GM12878 (cell line): Measurements from ENCODE around the gene SACM1L. TPM values are rescaled to one million over a fixed set of nuclear protein-coding genes. Genes with fewer than 3 reads are reported as not detected.

Source experiments
- ATAC-seq: fragments of 200-7000 bp; cut with Tn5 transposase; 3 replicates; pipeline ENCODE4 v1.9.1; 2020; ENCODE audit warnings: mild to moderate bottlenecking, moderate library complexity
- BruUV-seq: library from RNA; stranded (reverse); fragments of 400-500 nt; replicated peaks from 2 replicates; lab custom pipeline; 2021; lab: Mats Ljungman, UMichigan
- CTCF ChIA-PET: fragments of 300-600 bp; sonication (Branson Sonifier 250); formaldehyde crosslinking; extraction: SDS; loops from one replicate; lab custom pipeline; 2021; ENCODE audit warnings: inconsistent platforms; lab: Yijun Ruan, JAX
- POLR2A ChIA-PET: fragments of 350-600 bp; formaldehyde crosslinking; extraction: SDS; loops from one replicate; lab custom pipeline; 2021; ENCODE audit warnings: inconsistent platforms; lab: Charles Lee
- RAD21 ChIA-PET: fragments of 300-600 bp; sonication (Branson Sonifier 250); formaldehyde crosslinking; loops from one replicate; lab custom pipeline; 2023; ENCODE audit warnings: antibody characterized with exemption; ENCODE audit not compliant: unreplicated experiment; lab: Charles Lee
- SMC1A ChIA-PET: fragments of 300-600 bp; sonication (Branson Sonifier 250); formaldehyde crosslinking; loops from one replicate; lab custom pipeline; 2023; ENCODE audit not compliant: unreplicated experiment, uncharacterized antibody; lab: Charles Lee
- DNase-seq: peaks from one replicate; pipeline ENCODE4 v3.0.0-alpha.2; 2011; ENCODE audit warnings: low read depth, low spot score
- FAIRE-seq: peaks from 3 replicates; lab custom pipeline; 2011; peaks lifted over from hg19 to GRCh38; lab: Jason Lieb, UNC
- H2AFZ ChIP-seq: 2 replicates; pipeline ENCODE4 v1.6.0; 2011; ENCODE audit warnings: low read depth, low read length, control low read depth; ENCODE audit not compliant: control insufficient read depth
- H3K27ac ChIP-seq: 2 replicates; pipeline ENCODE4 v1.5.1; 2011; ENCODE audit warnings: control low read depth; ENCODE audit not compliant: control insufficient read depth, insufficient read depth
- H3K27me3 ChIP-seq, 2 experiments: replicated peaks in 1 of 2; 2 replicates each; pipeline versions ENCODE4 v1.6.0 to v1.6.1; 2011; ENCODE audit warnings: low read length in 1 of 2; ENCODE audit not compliant: control insufficient read depth in 2 of 2, insufficient read depth in 2 of 2
- H3K36me3 ChIP-seq, 2 experiments: 2 replicates each; pipeline ENCODE4 v1.5.1; 2011; ENCODE audit warnings: low read length in 1 of 2; ENCODE audit not compliant: control insufficient read depth in 2 of 2, insufficient read depth in 2 of 2
- H3K4me1 ChIP-seq: 2 replicates; pipeline ENCODE4 v1.6.1; 2011; ENCODE audit warnings: mild to moderate bottlenecking, low read length, moderate library complexity, mixed read lengths; ENCODE audit not compliant: control insufficient read depth, insufficient read depth
- H3K4me2 ChIP-seq: 2 replicates; pipeline ENCODE4 v1.6.0; 2011; ENCODE audit warnings: control low read depth; ENCODE audit not compliant: control insufficient read depth, insufficient read depth
- H3K4me3 ChIP-seq: fragments of 200-600 bp; sonication (generic); 2 replicates; pipeline ENCODE4 v1.5.1; 2016
- H3K79me2 ChIP-seq: 2 replicates; pipeline ENCODE4 v1.6.0; 2011; ENCODE audit warnings: low read length; ENCODE audit not compliant: control insufficient read depth, insufficient read depth
- H3K9ac ChIP-seq: 2 replicates; pipeline ENCODE4 v1.8.0; 2011; ENCODE audit warnings: low read length, control low read depth, mixed read lengths; ENCODE audit not compliant: control insufficient read depth, insufficient read depth
- H3K9me3 ChIP-seq: replicated peaks from 3 replicates; pipeline ENCODE4 v1.5.1; 2011; ENCODE audit warnings: mild to moderate bottlenecking, low read length; ENCODE audit not compliant: control insufficient read depth, insufficient read depth
- H4K20me1 ChIP-seq: 2 replicates; pipeline ENCODE4 v1.6.0; 2011; ENCODE audit not compliant: control insufficient read depth, insufficient read depth
- ATF3 ChIP-seq: IDR thresholded peaks from 2 replicates; pipeline ENCODE4 v1.6.1; 2011; ENCODE audit warnings: low read depth, mild to moderate bottlenecking, low read length, moderate library complexity, borderline replicate concordance; ENCODE audit errors: extremely low read depth
- ATF7 ChIP-seq: fragments of 450-650 bp; IDR thresholded peaks from 2 replicates; pipeline ENCODE4 v1.6.1; 2016; ENCODE audit warnings: low read depth, mild to moderate bottlenecking
- CREB1 ChIP-seq: IDR thresholded peaks from 2 replicates; pipeline ENCODE4 v1.6.1; 2012; ENCODE audit warnings: low read depth, mild to moderate bottlenecking, inconsistent platforms
- FOS ChIP-seq: IDR thresholded peaks from 3 replicates; pipeline ENCODE4 v1.6.1; 2011; ENCODE audit warnings: borderline replicate concordance; ENCODE audit not compliant: insufficient read length; ENCODE audit errors: extremely low read depth
- HDGF ChIP-seq: fragments of 450-650 bp; IDR thresholded peaks from 2 replicates; pipeline ENCODE4 v1.6.1; 2016; ENCODE audit warnings: antibody characterized with exemption
- IKZF2 ChIP-seq, 2 experiments: fragments of 450-650 bp; IDR thresholded peaks; 2 replicates each; pipeline ENCODE4 v1.6.1; 2017; ENCODE audit warnings: mild to moderate bottlenecking in 2 of 2, moderate library complexity in 2 of 2
- IRF5 ChIP-seq: fragments of 450-650 bp; IDR thresholded peaks from 2 replicates; pipeline ENCODE4 v1.6.1; 2017; ENCODE audit warnings: borderline replicate concordance
- LARP7 ChIP-seq: fragments of 450-650 bp; IDR thresholded peaks from 2 replicates; pipeline ENCODE4 v1.6.1; 2017; ENCODE audit warnings: mild to moderate bottlenecking
- MEF2B ChIP-seq: fragments of 450-650 bp; IDR thresholded peaks from 2 replicates; pipeline ENCODE4 v1.6.1; 2018; ENCODE audit warnings: mild to moderate bottlenecking, moderate library complexity; ENCODE audit not compliant: partially characterized antibody, poor library complexity, severe bottlenecking
- NBN ChIP-seq: fragments of 450-650 bp; IDR thresholded peaks from 2 replicates; pipeline ENCODE4 v1.6.1; 2016
- NKRF ChIP-seq: fragments of 450-650 bp; conservative IDR thresholded peaks from 2 replicates; pipeline ENCODE4 v1.6.1; 2017; ENCODE audit warnings: mild to moderate bottlenecking, moderate library complexity
- PKNOX1 ChIP-seq: fragments of 450-650 bp; IDR thresholded peaks from 2 replicates; pipeline ENCODE4 v1.6.1; 2016; ENCODE audit warnings: mild to moderate bottlenecking
- RAD51 ChIP-seq: fragments of 450-650 bp; IDR thresholded peaks from 2 replicates; pipeline ENCODE4 v1.6.1; 2016; ENCODE audit warnings: moderate library complexity, mild to moderate bottlenecking, inconsistent platforms
- RELB ChIP-seq: fragments of 450-650 bp; IDR thresholded peaks from 2 replicates; pipeline ENCODE4 v1.6.1; 2017; ENCODE audit warnings: low read depth, mild to moderate bottlenecking, moderate library complexity
- SMARCA5 ChIP-seq: fragments of 450-650 bp; IDR thresholded peaks from 2 replicates; pipeline ENCODE4 v1.6.1; 2017; ENCODE audit warnings: mild to moderate bottlenecking
- SPI1 ChIP-seq: IDR thresholded peaks from 2 replicates; pipeline ENCODE4 v1.6.1; 2011; ENCODE audit warnings: low read depth, mild to moderate bottlenecking, low read length, moderate library complexity, borderline replicate concordance; ENCODE audit not compliant: insufficient read depth
- ZBED1 ChIP-seq: IDR thresholded peaks from 2 replicates; pipeline ENCODE4 v1.6.1; 2016; ENCODE audit warnings: borderline replicate concordance
- WGBS: methylation state at CpG from one replicate; pipeline ENCODE4 v1.1.6; 2016; ENCODE audit warnings: low lambda C conversion rate; ENCODE audit not compliant: insufficient replicate concordance, insufficient coverage; ENCODE audit errors: missing lambda C conversion rate; 5-methylcytosine and 5-hydroxymethylcytosine counted together
- in situ Hi-C: fragments of 300-500 bp; cut with MboI; formaldehyde crosslinking; loops from 9 replicates; pipeline ENCODE4 v1.14.3; 2018; ENCODE audit warnings: mixed read lengths
- intact Hi-C: fragments of 100-400 bp; cut with micrococcal nuclease; formaldehyde crosslinking; loops from one replicate; pipeline ENCODE4 v1.14.2; 2022; ENCODE audit not compliant: unreplicated experiment
- polyA plus RNA-seq, 11 experiments: library from polyadenylated mRNA; depleted of rRNA in 4 of 11; unstranded in 6 of 11; stranded (reverse) in 5 of 11; fragments of >200 nt; fragmentation: Nextera tagmentation in 4 of 11; fragmentation: Illumina TruSeq in 1 of 11; extraction: Ambion mirVana in 4 of 11; extraction: Trizol in 1 of 11; gene quantifications; 1 replicate in 1 of 11; 2 replicates in 10 of 11; pipeline versions ENCODE4 v1.2.1 to v1.2.3, GENCODE V29; 2011 to 2016; ENCODE audit warnings: inconsistent platforms in 2 of 11, missing spikeins in 2 of 11, low read depth in 1 of 11
- total RNA-seq, 4 experiments: library from RNA; depleted of rRNA in 3 of 4; stranded (reverse); fragments of >200 nt in 3 of 4; fragmentation: Illumina TruSeq in 1 of 4; extraction: Trizol in 1 of 4; gene quantifications; 2 replicates each; pipeline versions ENCODE4 v1.2.1 to v1.2.3, GENCODE V29; 2013 to 2021

Gene SACM1L
- total and polyA plus RNA-seq, 10 of the 15 experiments (the other 5 are each of a cell fraction or from before 2014, with no cell fraction given): 16.5 to 48.3 (median 28.9) TPM

GRCh38 chr3:45690336-45691035 is 1.3 kb downstream of the SACM1L start:
- peaks cover 34% of the 10 kb centered on the region for H3K4me1 ChIP-seq
- DNase-seq: no peak
- no TSS peak for BruUV-seq
- CTCF ChIA-PET: interaction anchor here (0.9 to 2.4 kb wide), 8 partner anchors 12 to 239 kb away, joined by 3 to 14 read pairs (median 6); no protein-coding TSS in a partner anchor
- H3K27me3 ChIP-seq: no peaks in the 10 kb centered on the region
- ATAC-seq: no peak
- peak overlapping the region; percentile 85 for H3K4me2 ChIP-seq
- no peaks in the 10 kb centered on the region for H4K20me1 ChIP-seq
- H3K4me3 ChIP-seq: peak overlapping the region; percentile 85
- POLR2A ChIA-PET: interaction anchor here (0.6 to 1.7 kb wide), 4 partner anchors 13 to 174 kb away, joined by 3 to 9 read pairs (median 4); no protein-coding TSS in a partner anchor
- peak overlapping the region; percentile 84 for H3K27ac ChIP-seq
- in situ Hi-C loops (no loop called here), intact Hi-C loops (no loop called here)
- H3K79me2 ChIP-seq: peaks cover 60% of the 10 kb centered on the region
- no peak overlapping the region for H2AFZ ChIP-seq
- SMC1A ChIA-PET: interaction anchor here (0.6 to 5.1 kb wide), 16 partner anchors 9 to 408 kb away, joined by 3 to 35 read pairs (median 5); partner anchors contain the start of gene LIMD1
- H3K36me3 ChIP-seq: 0 out of 4 replicates have a peak, but pooled peaks cover 0 to 6% of the 10 kb centered on the region in 2 experiments
- H3K9me3 ChIP-seq: no peaks in the 10 kb centered on the region
- peak overlapping the region; percentile 90 for H3K9ac ChIP-seq
- RAD21 ChIA-PET: interaction anchor here (0.7 to 2.8 kb wide), 12 partner anchors 9 to 305 kb away, joined by 3 to 13 read pairs (median 4); no protein-coding TSS in a partner anchor
- FAIRE-seq: no peak
- WGBS: 1% methylated on average over 4 of the region's 4 CpGs
- no peak for TF ChIP-seq ATF3
- 0 out of 2 replicates have a peak, but pooled peaks have one; percentile 19 for TF ChIP-seq SMARCA5
- peak; percentile 39 to 43; a peak in 2 of 4 replicates for TF ChIP-seq IKZF2 (IDR thresholded peaks at IDR 0.05)
- 0 out of 2 replicates have a peak, but pooled peaks have one; percentile 13 for TF ChIP-seq ATF7
- peak; percentile 77 for TF ChIP-seq RAD51
- no peak for TF ChIP-seq NKRF
- no peak for TF ChIP-seq LARP7
- TF ChIP-seq SPI1: peak; percentile 66; the same call in 1 of the 2 replicates
- no peak for TF ChIP-seq CREB1
- TF ChIP-seq MEF2B: no peak
- TF ChIP-seq IRF5: no peak
- TF ChIP-seq PKNOX1: no peak
- 0 out of 2 replicates have a peak, but pooled peaks have one; percentile 27 for TF ChIP-seq ZBED1
- no peak for TF ChIP-seq HDGF
- TF ChIP-seq NBN: 0 out of 2 replicates have a peak, but pooled peaks have one; percentile 15
- peak; percentile 39; the same call in 1 of the 2 replicates for TF ChIP-seq RELB
- no peak for TF ChIP-seq FOS
